B cell (primary cell): Measurements from ENCODE around the gene SP8. TPM values are rescaled to one million over a fixed set of nuclear protein-coding genes. Genes with fewer than 3 reads are reported as not detected.

Experiments used
- ATAC-seq: fragments of 200-7000 bp; cut with Tn5 transposase; one replicate; pipeline ENCODE4 v1.10.0; 2021; ENCODE audit warnings: low read depth, mild to moderate bottlenecking, moderate number of reproducible peaks, moderate library complexity
- CTCF ChIA-PET: fragments of 350-600 bp; sonication (Branson Sonifier 250); formaldehyde crosslinking; loops from one replicate; lab custom pipeline; 2021; ENCODE audit warnings: antibody characterized with exemption, inconsistent platforms; lab: Charles Lee
- POLR2A ChIA-PET: fragments of 350-600 bp; sonication (Branson Sonifier 250); formaldehyde crosslinking; loops from one replicate; lab custom pipeline; 2021; ENCODE audit warnings: antibody characterized with exemption; lab: Charles Lee
- DNase-seq: peaks from one replicate; pipeline ENCODE4 v3.0.0; 2013
- H2AFZ ChIP-seq: 2 replicates; pipeline ENCODE4 v1.6.1; 2012; ENCODE audit warnings: mild to moderate bottlenecking, low read depth, low read length; ENCODE audit not compliant: insufficient read depth, poor library complexity, severe bottlenecking
- H3K27ac ChIP-seq, 2 donors: 1 replicate in 1 of 2; 2 replicates in 1 of 2; pipeline ENCODE4 v1.5.1; 2012 to 2013; ENCODE audit warnings: low read length in 2 of 2, mild to moderate bottlenecking in 2 of 2, moderate library complexity in 1 of 2
- H3K27me3 ChIP-seq, 4 experiments: fragments of 200-600 bp in 1 of 4; sonication (generic) in 1 of 4; replicated peaks in 1 of 4; 1 replicate in 2 of 4; 2 replicates in 2 of 4; pipeline versions ENCODE4 v1.6.1 to v1.7.0; 2013 to 2016; ENCODE audit warnings: low read length in 3 of 4, mild to moderate bottlenecking in 2 of 4, mixed read lengths in 1 of 4, moderate library complexity in 1 of 4; ENCODE audit not compliant: insufficient read depth in 4 of 4, control insufficient read depth in 3 of 4; ENCODE audit errors: control extremely low read depth in 1 of 4
- H3K36me3 ChIP-seq, 2 experiments: replicated peaks in 1 of 2; 1 replicate in 1 of 2; 2 replicates in 1 of 2; pipeline versions ENCODE4 v1.6.1 to v1.7.1; 2013; ENCODE audit warnings: low read length in 1 of 2; ENCODE audit not compliant: insufficient read depth in 2 of 2, control insufficient read depth in 1 of 2; ENCODE audit errors: control extremely low read depth in 1 of 2, extremely low read depth in 1 of 2
- H3K4me1 ChIP-seq, 2 donors: fragments of 200-600 bp in 1 of 2; sonication (generic) in 1 of 2; 1 replicate in 1 of 2; 2 replicates in 1 of 2; pipeline versions ENCODE4 v1.5.1 to v1.6.1; 2013 to 2017; ENCODE audit warnings: low read length in 2 of 2; ENCODE audit not compliant: control insufficient read depth in 2 of 2, insufficient read depth in 2 of 2
- H3K4me2 ChIP-seq: replicated peaks from 2 replicates; pipeline ENCODE3; 2012; ENCODE audit warnings: mild to moderate bottlenecking, low read depth, low read length; ENCODE audit not compliant: poor library complexity, severe bottlenecking
- H3K4me3 ChIP-seq, 5 experiments: fragments of 200-600 bp in 1 of 5; sonication (generic) in 1 of 5; 1 replicate in 3 of 5; 2 replicates in 2 of 5; pipeline versions ENCODE4 v1.5.1 to v1.7.0; 2011 to 2016; ENCODE audit warnings: low read length in 4 of 5, mild to moderate bottlenecking in 4 of 5, low read depth in 2 of 5, control low read depth in 1 of 5, moderate library complexity in 1 of 5; ENCODE audit not compliant: insufficient read depth in 1 of 5; ENCODE audit errors: control extremely low read depth in 1 of 5, extremely low read depth in 1 of 5
- H3K79me2 ChIP-seq: fragments of 200-600 bp; sonication (generic); one replicate; pipeline ENCODE4 v1.6.0; 2016; ENCODE audit warnings: low read length; ENCODE audit not compliant: control insufficient read depth, insufficient read depth
- H3K9ac ChIP-seq: fragments of 200-600 bp; sonication (generic); 2 replicates; pipeline ENCODE4 v1.6.1; 2017; ENCODE audit warnings: mild to moderate bottlenecking, low read length, moderate library complexity
- H3K9me3 ChIP-seq, 3 donors: one replicate each; pipeline versions ENCODE4 v1.6.1 to v1.7.1; 2013; ENCODE audit warnings: low read length in 2 of 3; ENCODE audit not compliant: control insufficient read depth in 2 of 3, insufficient read depth in 1 of 3; ENCODE audit errors: control extremely low read depth in 1 of 3
- H4K20me1 ChIP-seq: 2 replicates; pipeline ENCODE4 v1.6.0; 2012; ENCODE audit warnings: mild to moderate bottlenecking, low read length; ENCODE audit not compliant: insufficient read depth, control insufficient read depth, poor library complexity, severe bottlenecking
- H3K27ac Mint-ChIP-seq: one replicate; pipeline ENCODE4 v1.8.0; 2021; ENCODE audit warnings: mixed read lengths
- H3K27me3 Mint-ChIP-seq: one replicate; pipeline ENCODE4 v1.8.0; 2021; ENCODE audit warnings: mixed read lengths
- H3K4me1 Mint-ChIP-seq: one replicate; pipeline ENCODE4 v1.8.0; 2021; ENCODE audit warnings: mixed read lengths
- H3K4me3 Mint-ChIP-seq: one replicate; pipeline ENCODE4 v1.8.0; 2021; ENCODE audit warnings: mixed read lengths
- H3K9me3 Mint-ChIP-seq: one replicate; pipeline ENCODE4 v1.8.0; 2022; ENCODE audit warnings: mixed read lengths; ENCODE audit not compliant: insufficient read depth
- CTCF ChIP-seq: fragments of 200-600 bp; IDR thresholded peaks from one replicate; pipeline ENCODE4 v1.8.0; 2022; ENCODE audit warnings: antibody characterized with exemption, mild to moderate bottlenecking
- EZH2 ChIP-seq: IDR thresholded peaks from 2 replicates; pipeline ENCODE4 v1.6.1; 2012; ENCODE audit warnings: borderline replicate concordance, low read depth, mild to moderate bottlenecking, moderate library complexity, low read length; ENCODE audit not compliant: insufficient read depth, poor library complexity, severe bottlenecking
- WGBS: methylation state at CpG from one replicate; pipeline ENCODE4 v1.1.5; 2013; ENCODE audit warnings: missing lambda C conversion rate; ENCODE audit not compliant: insufficient coverage; 5-methylcytosine and 5-hydroxymethylcytosine counted together
- intact Hi-C: fragments of 100-400 bp; cut with micrococcal nuclease; formaldehyde crosslinking; loops from one replicate; pipeline ENCODE4 v1.10.0; 2022
- polyA plus RNA-seq: library from polyadenylated mRNA; depleted of rRNA; stranded (reverse); fragments of >200 nt; gene quantifications from 2 replicates; pipeline ENCODE4 v1.2.3, GENCODE V29; 2012
- total RNA-seq, 2 donors: library from RNA; stranded (reverse); fragments of 120-200 nt in 1 of 2; gene quantifications; 1 replicate in 1 of 2; 2 replicates in 1 of 2; pipeline versions ENCODE4 v1.2.3 to v1.2.4, GENCODE V29; 2013 to 2022

The SP8 gene
- total and polyA plus RNA-seq, 2 donors (not counting 1 experiment from before 2014, with no cell fraction given): not detected

DNA sequence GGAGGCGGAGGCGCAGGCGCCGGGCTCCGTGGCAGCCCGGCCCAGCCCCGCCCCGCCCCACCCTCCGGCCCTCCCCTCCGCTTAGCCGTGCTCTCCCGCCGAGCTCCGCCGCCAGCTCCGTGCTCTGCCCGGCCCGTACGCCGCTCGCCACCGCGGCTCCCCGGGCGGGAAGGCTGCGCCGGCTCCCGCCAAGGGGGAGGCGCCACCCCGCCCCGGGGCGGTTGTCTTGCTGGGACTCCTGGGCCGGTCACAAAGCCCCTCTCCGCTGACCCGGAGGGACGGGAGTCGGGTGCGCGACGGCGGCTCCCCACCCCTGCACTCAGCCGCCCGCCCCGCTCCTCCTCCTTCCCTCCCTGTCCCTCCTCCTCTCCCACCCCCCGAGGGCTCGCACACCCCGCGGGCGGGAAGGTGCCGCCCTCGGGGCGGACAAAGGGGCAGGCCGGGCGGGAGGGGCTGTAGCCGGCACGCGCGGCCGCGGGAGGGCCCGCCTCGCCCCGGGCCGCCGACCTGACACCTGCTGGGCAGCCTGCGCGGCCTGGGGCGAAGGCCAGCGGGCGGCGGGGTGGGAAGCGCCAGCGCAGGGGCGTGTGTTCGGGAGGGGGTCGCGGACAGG lies 11.5 kb upstream of the SP8 start:
- H3K4me2 ChIP-seq: peak overlapping the region; percentile 92
- ChIA-PET CTCF (no interaction called here), POLR2A (no interaction called here)
- H3K79me2 ChIP-seq: no peaks in the 10 kb centered on the region
- no peaks in the 10 kb centered on the region for H3K36me3 ChIP-seq
- Mint-ChIP-seq H3K27ac (no peak overlapping the region), H3K9me3 (peaks cover 2% of the 10 kb centered on the region), H3K27me3 (peaks cover 54% of the 10 kb centered on the region), H3K4me1 (peaks cover 19% of the 10 kb centered on the region), H3K4me3 (peak overlapping the region; percentile 76)
- H3K9me3 ChIP-seq: peaks cover 2 to 31% (median 4%) of the 10 kb centered on the region in 3 donors
- peak overlapping the region in 4 of 5 experiments; percentile 21 to 72 (median 54) for H3K4me3 ChIP-seq
- DNase-seq (no peak), ATAC-seq (peak; percentile 80)
- H3K4me1 ChIP-seq: peaks cover 15 to 23% of the 10 kb centered on the region in 2 donors
- TF ChIP-seq EZH2: peak; percentile 23
- no peak for TF ChIP-seq CTCF
- no peak overlapping the region for H3K27ac ChIP-seq
- H3K9ac ChIP-seq: peak overlapping the region; percentile 68
- peak overlapping the region; percentile 80 for H2AFZ ChIP-seq
- H4K20me1 ChIP-seq: no peaks in the 10 kb centered on the region
- WGBS: 2% methylated on average over 73 of the region's 77 CpGs
- intact Hi-C loops: loop anchor here (5.0 to 10.0 kb wide), 2 partner anchors 457 to 1091 kb away; partner anchors contain the start of gene POLR1F
- H3K27me3 ChIP-seq: peaks cover under 1 to 58% (median 54%) of the 10 kb centered on the region in 4 experiments

- ATAC-seq: peak; percentile 48
- peaks cover 56% of the 10 kb centered on the region for H3K27me3 Mint-ChIP-seq
- H3K27me3 ChIP-seq: peaks cover 1 to 62% (median 58%) of the 10 kb centered on the region in 4 experiments
- 4% methylated on average over 39 of the region's 40 CpGs for WGBS
- H3K79me2 ChIP-seq: no peaks in the 10 kb centered on the region
- peaks cover 5 to 33% (median 5%) of the 10 kb centered on the region in 3 donors for H3K9me3 ChIP-seq
- peak overlapping the region; percentile 92 for H3K4me2 ChIP-seq
- H3K9me3 Mint-ChIP-seq: peaks cover 2% of the 10 kb centered on the region
- ChIA-PET CTCF (no interaction called here), POLR2A (no interaction called here)
- DNase-seq: peak; percentile 69
- peaks cover 15 to 23% of the 10 kb centered on the region in 2 donors for H3K4me1 ChIP-seq
- peak overlapping the region; percentile 16 for H3K27ac Mint-ChIP-seq
- peak overlapping the region; percentile 68 for H3K9ac ChIP-seq
- H3K4me1 Mint-ChIP-seq: peaks cover 19% of the 10 kb centered on the region
- H3K4me3 Mint-ChIP-seq: peak overlapping the region; percentile 94
- H3K27ac ChIP-seq: no peak overlapping the region
- H4K20me1 ChIP-seq: no peaks in the 10 kb centered on the region
- H3K36me3 ChIP-seq: no peaks in the 10 kb centered on the region
- H3K4me3 ChIP-seq: peak overlapping the region in 4 of 5 experiments; percentile 38 to 72 (median 58)
- peak overlapping the region; percentile 80 for H2AFZ ChIP-seq
- intact Hi-C loops: loop anchor here (5.0 to 10.0 kb wide), 2 partner anchors 457 to 1090 kb away; partner anchors contain the start of gene POLR1F
- no peak for TF ChIP-seq CTCF
Measured at GRCh38 chr7:20797462-20798080, 10.9 kb upstream of the SP8 start.
